ENCODE results near the gene BBX.

The BBX gene

DNA sequence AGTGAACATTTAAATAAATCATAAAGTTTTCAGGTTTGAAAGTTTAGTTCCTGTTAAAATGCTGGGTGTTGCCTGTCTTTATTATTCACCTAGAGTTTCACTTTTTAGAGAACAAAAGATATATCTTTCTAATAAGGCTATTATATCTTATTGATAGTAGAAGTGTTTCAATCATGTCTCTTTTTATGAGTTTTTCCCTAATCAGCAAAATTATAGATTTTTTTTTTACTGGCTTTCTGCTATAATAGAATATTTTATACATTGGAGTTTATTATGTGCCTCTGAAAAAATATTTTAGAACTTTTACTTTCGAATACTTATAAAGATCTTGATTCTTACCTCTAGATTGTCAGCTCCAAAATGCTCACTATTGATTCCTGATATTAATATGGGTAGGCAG is 131.5 kb downstream of the BBX start:
- DNase-seq (ENCODE audit: low read depth), result no peak

- peak; percentile 54 for DNase-seq (ENCODE audit: low read depth)
Observed at GRCh38 chr3:107657971-107658370, 135.2 kb downstream of the BBX start.

- DNase-seq (ENCODE audit: low read depth), result peak; percentile 45
Observed at GRCh38 chr3:107660306-107660976, 137.7 kb downstream of the BBX start.

DNA sequence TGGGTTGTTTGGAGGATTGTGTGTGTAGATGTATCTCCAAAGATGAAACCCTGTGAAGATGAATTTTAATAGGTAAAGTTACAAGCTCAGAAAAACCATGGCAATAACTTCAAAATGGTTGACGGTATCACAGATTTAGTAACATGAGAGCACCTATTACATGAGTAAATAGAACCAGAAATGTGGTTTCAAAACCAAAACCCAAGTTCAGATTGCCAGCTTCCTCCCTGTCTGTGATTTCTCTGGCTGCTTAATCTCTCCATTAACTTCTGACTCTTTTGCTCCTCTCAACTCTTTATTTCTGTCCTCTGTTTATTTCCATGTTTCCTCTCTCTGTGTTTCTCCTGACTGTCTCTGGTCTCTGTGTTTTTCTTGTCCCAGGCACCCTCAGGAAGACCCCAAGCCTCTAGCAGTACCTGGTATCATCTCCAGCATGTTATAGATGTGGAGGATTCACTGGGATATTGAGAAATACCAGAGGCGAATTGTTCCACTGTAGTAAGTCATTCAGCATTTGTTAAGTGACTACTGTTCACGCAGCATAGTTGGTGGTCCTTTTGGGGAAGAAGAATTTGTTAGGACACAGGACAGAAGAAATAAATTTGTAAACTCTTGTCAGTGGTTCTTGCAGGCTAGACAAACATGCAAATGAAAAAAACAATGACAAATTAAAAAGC is 138.8 kb downstream of the BBX start:
- DNase-seq (ENCODE audit: low read depth), result no peak

DNA sequence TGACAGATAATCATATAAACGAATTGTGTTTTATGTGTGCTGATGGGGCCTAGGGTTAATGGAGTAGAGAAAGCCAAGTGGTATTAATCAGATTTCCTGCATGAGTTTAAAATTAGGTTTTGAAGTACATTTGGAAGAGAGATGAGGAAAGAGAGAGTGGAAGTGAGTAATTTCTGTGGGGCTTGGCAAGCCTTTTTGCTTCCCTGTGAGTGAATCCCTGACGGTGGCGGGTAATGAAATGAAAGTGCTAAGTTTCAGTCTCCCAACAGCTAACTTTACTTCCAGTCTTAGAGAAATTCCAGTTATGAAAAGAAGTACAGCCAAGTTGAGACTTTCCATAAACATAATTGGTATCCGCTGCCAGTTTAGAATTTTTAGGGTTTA is 139.4 kb downstream of the BBX start:
- DNase-seq (ENCODE audit: low read depth), result peak; percentile 80

DNA sequence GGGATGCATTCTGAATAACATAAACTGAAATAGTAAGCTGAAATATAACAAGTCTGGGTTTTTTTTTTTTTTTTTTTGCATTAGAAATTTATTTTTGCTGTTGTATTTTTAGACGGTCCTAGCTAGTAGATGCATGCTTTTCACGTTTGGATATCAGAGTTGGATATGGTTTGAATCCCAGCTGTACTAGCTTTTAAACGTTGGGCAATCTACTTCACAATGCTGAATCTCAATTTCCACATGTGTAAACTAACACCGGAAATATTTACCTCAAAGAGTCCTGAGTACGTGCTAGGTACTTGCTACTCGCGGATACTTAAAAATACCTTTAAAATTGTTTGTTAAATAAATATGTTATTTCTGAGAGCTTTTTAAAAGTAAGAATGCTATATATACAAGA is 139.8 kb downstream of the BBX start:
- no peak for DNase-seq (ENCODE audit: low read depth)

GRCh38 chr3:107663266-107663665 is 140.5 kb downstream of the BBX start:
- DNase-seq (ENCODE audit: low read depth), result no peak

DNA sequence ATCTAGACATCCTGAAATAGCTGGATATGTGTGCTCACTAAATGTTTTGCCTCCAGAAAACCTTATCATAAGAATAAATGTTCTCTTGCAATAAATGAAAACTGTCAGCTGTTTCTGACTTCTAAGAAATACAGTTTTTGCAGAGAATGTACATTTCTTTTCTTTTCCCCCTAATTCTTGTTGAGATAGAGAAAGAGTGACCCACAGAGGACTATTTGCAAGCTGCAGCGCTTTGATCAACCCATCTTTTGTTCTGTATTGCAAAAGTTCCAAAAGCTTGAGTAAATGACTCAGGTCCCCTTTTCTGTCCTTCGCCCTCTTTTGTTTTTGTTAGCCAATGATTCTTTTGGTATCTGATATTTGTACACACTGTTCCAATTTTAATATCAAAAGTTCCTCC is 141.9 kb downstream of the BBX start:
- no peak for DNase-seq (ENCODE audit: low read depth)

GRCh38 chr3:107665351-107665750 is 142.6 kb downstream of the BBX start:
- no peak for DNase-seq (ENCODE audit: low read depth)

DNA sequence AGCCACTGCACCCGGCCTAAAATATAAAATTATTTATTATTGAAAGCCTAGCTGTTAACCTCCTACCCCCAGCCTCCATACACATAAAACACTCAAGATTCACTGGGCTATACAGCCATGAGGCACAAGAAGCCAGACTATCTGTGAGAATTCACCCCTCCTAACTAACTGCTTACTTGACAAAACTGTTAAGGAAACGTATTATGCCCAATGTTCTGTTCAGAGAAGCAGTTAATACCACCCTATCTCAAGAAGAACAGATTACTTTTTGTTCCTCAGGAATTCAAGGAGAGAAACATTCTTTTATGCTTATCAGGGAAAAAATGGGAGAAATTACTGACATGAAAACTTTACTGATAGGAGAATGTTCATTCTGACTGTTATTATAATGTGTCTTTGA is 144.1 kb downstream of the BBX start:
- DNase-seq (ENCODE audit: low read depth), result no peak

- no peak for DNase-seq (ENCODE audit: low read depth)
Observed at GRCh38 chr3:107668416-107668815, 145.7 kb downstream of the BBX start.

DNA sequence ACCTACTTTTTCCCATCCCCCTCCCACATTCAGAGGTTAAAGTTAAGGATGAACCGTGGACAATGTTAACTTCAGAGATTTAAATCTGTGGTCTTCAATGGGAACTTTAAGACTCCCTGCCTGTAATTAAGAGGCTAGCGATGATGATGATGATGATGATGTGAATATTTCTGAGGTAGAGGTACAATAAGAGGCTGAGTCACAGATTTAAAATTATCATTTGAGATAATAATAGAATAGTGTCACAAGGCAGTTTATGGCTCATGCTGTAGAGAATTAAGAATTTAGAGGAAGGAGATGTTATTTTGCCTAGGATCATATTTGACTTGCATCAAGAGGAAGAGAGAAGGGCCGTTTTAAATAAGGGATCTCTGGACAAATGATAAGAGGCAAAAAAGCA is 146.2 kb downstream of the BBX start:
- DNase-seq (ENCODE audit: low read depth), result no peak

- DNase-seq (ENCODE audit: low read depth), result no peak
Observed at GRCh38 chr3:107669669-107670068, 146.9 kb downstream of the BBX start.

- no peak for DNase-seq (ENCODE audit: low read depth)
Observed at GRCh38 chr3:107670986-107671385, 148.2 kb downstream of the BBX start.

DNA sequence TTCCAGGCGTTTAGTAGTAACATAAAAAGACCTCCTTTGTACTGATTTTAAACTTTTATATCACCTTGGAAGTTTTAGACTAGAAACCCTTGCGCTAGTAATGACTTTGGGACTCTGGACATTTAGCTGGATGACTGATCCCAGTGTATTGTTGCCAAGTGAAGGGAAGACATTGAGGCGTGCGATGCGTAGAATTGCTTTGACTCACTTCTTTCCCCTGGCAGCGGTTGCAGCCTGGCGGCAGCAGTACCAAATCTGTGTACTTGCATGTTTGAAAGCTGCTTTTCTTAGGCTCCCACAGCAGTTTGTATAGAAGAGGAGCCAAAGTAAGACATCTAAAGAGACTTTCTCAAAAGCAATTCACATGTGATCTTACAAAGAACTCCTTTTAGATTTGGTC is 151.6 kb downstream of the BBX start:
- DNase-seq (ENCODE audit: low read depth), result peak; percentile 54

- DNase-seq (ENCODE audit: low read depth), result no peak
Observed at GRCh38 chr3:107675233-107675900, 152.6 kb downstream of the BBX start.

DNA sequence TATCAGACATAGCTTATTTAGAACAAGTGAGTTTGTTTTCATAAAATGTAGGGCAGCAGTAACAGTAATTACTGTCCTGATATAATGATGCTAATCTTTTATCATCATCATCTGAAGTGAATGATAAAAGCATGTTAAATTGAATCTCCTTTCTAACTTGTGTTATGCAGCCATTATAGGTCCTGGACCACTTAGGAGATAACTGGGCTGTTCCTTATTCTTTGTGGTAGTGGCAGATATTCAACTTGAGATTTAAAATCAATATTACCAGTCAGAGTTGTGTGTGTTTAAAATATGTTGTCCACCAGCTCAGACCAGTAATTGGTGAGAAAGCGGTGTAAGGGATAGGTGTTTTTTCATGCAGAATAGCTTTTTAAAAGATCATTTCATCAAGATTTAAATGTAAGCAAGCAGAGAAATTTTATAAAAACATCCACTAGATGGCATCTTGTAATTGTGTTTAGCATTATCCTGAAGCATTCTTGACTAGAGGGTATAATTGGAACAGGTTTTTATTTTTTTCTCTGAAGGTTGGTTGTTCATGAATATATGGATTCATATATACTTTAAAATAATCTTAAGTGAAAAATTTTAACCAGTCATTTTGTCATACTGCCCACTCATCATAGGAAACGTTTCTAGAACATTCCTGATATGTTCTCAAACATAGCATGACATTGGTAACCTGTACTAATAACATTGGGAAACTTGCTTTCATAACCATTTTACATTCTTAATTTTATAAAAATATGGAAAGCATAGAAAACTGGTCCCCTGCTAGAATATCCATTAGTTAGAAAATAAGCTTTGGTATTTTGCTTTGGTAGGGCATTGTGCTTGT is 153.9 kb downstream of the BBX start:
- no peak for DNase-seq (ENCODE audit: low read depth)

DNA sequence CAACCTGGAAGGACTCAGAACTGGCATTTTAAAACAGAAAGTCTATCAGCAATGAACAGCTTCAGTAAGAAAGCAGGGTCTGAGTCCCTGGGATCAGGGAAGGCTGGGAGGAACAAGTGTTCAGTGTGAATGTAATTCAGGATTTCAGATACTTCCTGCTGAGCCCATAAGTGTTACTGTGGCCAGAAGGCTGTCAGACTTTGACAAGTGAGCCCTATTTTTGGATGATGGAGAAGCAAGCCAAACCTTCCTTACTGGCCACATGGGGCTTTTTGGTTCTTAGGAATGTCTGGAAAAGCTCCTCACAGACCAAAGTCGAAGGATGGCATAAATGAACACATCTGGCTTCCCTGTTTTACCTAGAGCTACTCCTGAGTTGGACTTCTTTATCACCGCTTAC is 157.2 kb downstream of the BBX start:
- DNase-seq (ENCODE audit: low read depth), result no peak

- no peak for DNase-seq (ENCODE audit: low read depth)
Observed at GRCh38 chr3:107680698-107681097, 157.9 kb downstream of the BBX start.

- DNase-seq (ENCODE audit: low read depth), result no peak
Observed at GRCh38 chr3:107681396-107681795, 158.6 kb downstream of the BBX start.

- DNase-seq (ENCODE audit: low read depth), result no peak
Observed at GRCh38 chr3:107682580-107682979, 159.8 kb downstream of the BBX start.

DNA sequence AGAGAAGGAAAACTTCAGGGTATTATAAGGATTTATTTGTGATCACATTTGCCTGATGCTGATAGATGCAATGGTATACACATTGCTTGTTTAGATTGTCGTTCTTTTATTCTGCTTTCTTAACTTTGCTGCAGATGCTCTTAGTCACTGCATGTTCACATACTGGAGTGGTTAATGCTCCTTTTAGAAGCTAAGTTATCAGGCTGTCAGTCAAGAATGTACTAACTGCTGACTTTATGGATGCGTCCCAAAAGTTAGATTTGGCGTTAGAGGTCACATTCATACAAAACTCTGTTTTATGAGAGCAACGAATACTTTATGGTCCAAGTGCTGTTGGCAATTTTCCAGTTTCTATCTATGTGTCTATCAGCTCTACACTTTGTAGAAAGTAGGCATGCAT is 160.7 kb downstream of the BBX start:
- no peak for DNase-seq (ENCODE audit: low read depth)

Data from stromal cell of bone marrow (primary cell).